HG02870 (cell line): Measurements from ENCODE around the gene NCAPH2.

Source experiments
- ATAC-seq: cut with Tn5 transposase; IDR thresholded peaks from one replicate; pipeline ENCODE4 v1.9.1; 2021; ENCODE audit warnings: mild to moderate bottlenecking, moderate library complexity; ENCODE audit not compliant: unreplicated experiment

NCAPH2 gene

GRCh38 chr22:50473855-50474671, 34.0 kb upstream of the NCAPH2 start:
- ATAC-seq = peak; percentile 8

GRCh38 chr22:50474710-50475651, 33.0 kb upstream of the NCAPH2 start, which contains the start of gene SBF1:
SBF1 (minus strand) TSS chr22:50475035; CDS start chr22:50474840, 195 bp downstream.
- peak; percentile 58 for ATAC-seq

DNA sequence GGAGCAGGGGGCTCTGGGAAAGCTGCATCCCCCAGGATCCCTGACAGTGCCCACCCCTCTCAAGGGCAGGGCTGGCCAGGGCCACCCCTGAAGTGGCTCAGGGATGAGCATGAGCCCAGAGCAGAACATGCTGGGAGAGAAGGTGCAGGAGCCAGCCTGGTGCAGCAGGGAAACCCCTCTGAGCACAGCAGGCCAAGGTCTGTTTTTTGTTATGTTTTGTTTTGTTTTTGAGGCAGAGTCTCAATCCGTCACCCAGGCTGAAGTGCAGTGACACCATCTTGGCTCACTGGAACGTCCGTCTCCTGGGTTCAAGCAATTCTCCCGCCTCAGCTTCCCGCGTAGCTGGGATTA, 32.4 kb upstream of the NCAPH2 start:
- ATAC-seq = no peak

GRCh38 chr22:50476868-50477267, 31.2 kb upstream of the NCAPH2 start:
- ATAC-seq = no peak

GRCh38 chr22:50477923-50478322, 30.1 kb upstream of the NCAPH2 start:
- no peak for ATAC-seq

GRCh38 chr22:50479721-50480120, 28.3 kb upstream of the NCAPH2 start:
- ATAC-seq = no peak

DNA sequence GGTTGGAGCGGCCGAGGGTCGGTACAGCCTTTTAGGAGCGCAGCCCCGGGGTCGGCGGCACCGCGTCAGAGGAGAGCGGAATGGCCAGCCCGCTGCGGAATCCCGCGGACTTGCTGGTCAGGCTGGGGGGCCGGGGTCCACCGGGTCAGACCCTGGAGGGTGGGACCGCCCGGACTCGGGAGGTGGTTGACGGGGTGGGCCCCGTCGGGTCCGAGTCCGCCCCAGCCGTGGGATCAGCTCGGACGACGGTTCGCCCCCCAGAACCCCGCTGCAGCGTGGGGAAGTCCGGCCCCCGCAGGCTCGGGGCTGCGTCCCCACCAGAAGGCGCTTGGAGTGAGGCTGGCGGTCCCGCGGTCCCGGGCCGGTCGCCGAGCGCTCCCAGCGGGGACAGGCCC, 27.0 kb upstream of the NCAPH2 start:
- ATAC-seq = no peak

DNA sequence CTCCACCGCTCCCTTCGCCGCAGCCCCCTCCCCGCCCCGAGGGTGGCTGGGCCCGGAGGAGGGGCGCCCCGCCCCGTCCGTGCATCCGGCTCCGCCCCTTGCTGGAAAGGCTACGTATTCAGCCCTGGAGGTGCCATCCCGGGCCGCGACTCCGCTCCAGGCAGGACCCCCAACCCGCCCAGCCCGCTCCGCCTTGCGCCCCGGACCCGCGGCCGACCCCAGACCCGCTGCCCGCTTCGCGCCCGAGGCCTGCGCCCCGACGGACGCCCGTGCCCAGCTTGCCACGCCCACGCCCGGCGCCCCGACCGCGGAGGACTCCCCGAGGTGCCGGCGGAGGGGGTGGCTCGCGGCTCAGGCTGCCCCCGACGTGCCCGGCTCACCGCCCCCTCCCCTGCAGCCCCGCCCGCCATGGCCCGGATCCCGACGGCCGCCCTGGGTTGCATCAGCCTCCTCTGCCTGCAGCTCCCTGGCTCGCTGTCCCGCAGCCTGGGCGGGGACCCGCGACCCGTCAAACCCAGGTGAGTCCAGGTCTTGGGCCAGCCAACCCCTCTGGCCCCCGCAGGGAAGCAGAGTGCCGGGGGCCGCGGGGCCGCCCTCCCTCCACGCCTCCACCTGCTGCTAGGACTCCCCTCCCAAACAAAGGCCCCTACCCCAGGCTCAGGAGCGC, 26.5 kb upstream of the NCAPH2 start, which contains the start of gene ADM2:
ADM2 (plus strand) TSS at position 104 of the 667 bp plus-strand sequence; CDS start at position 409, 305 bp downstream.
- ATAC-seq = no peak

GRCh38 chr22:50482107-50483074, 25.6 kb upstream of the NCAPH2 start:
- no peak for ATAC-seq

GRCh38 chr22:50483106-50483505, 24.9 kb upstream of the NCAPH2 start:
- ATAC-seq = no peak

- ATAC-seq = no peak
These were observed 24.5 kb upstream of the NCAPH2 start for GRCh38 chr22:50483556-50483955.

- no peak for ATAC-seq
These were observed 23.8 kb upstream of the NCAPH2 start for GRCh38 chr22:50483977-50484853.

DNA sequence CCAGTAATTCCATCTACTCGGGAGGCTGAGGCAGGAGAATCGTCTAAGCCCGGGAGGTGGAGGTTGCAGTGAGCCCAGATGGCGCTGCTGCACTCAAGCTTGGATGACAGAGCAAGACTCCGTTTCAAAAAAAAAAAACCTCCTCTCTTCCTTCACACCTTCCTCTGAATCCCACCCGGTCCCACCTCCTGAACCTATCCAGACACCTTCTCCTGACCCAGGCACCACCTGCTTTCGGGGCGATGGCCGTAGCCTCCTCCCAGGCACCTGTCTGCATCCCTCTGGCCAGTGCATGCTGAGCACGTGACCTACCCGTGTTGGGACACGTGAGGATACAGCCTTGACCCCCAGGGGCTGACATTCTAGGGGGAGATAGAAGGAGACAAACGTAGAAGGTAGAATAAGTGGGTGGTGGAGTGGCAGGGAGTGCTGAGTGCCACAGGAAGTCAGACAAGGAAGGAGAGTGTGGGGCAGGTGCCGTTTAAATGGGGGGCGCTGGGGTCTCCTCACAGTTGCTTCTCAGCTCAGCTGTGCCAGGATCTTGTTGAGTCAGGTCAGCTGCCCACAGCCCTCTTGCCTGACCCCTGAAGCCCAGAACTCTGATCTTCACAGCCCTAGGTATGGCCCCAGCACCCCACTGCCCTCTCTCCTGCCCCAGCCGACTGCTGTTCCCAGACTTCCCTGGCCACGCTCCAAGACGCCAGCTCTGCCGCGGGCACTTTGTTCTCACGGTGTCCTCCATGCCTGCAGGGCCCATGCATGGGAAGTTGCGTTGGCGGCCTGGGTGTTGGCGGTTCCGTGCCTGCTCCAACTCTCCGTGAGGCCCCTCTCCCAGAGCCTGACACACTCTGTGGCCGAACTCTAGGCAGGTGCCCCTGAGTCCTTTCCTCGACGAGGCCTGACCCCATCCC, 22.5 kb upstream of the NCAPH2 start:
- no peak for ATAC-seq

- ATAC-seq = no peak
These were observed 21.3 kb upstream of the NCAPH2 start, which contains the start of gene MIOX for GRCh38 chr22:50486561-50487289. MIOX (plus strand) TSS chr22:50486859; CDS start chr22:50486898, 39 bp downstream.

- ATAC-seq = no peak
These were observed 20.6 kb upstream of the NCAPH2 start for GRCh38 chr22:50487290-50488005.

- no peak for ATAC-seq
These were observed 19.9 kb upstream of the NCAPH2 start for GRCh38 chr22:50488006-50488677.
